Measurements from ENCODE around the gene ZAR1. TPM values are rescaled to one million over a fixed set of nuclear protein-coding genes. Genes with fewer than 3 reads are reported as not detected.
"Not testable (repeated sequence)": the region's sequence is repeated elsewhere in the genome, so short reads cannot be mapped to it uniquely, and the experiment has no call there.

ZAR1 gene
- 0.10 TPM in 1 of 2 replicates, not detected in the other for total RNA-seq (2014; rRNA removed; shearing (Covaris generic))

- DNase-seq, result no peak
- no peak within 1 kb of the TSS for H3K27ac ChIP-seq
- H3K4me3 ChIP-seq, result no peak within 1 kb of the TSS
- no peaks in the 10 kb centered on the region for H3K27me3 ChIP-seq
- no peaks in the 10 kb centered on the region for H3K36me3 ChIP-seq
- no peaks in the 10 kb centered on the region for H3K4me1 ChIP-seq
- H3K9me3 ChIP-seq (replicated peaks), result no peaks in the 10 kb centered on the region
Observed at GRCh38 chr4:48490012-48490679, at the start of gene ZAR1. Gene ZAR1 (plus strand): TSS chr4:48490252. CDS start chr4:48490292, 40 bp downstream.

- H3K9me3 ChIP-seq (replicated peaks); H3K27me3 ChIP-seq; H3K4me1 ChIP-seq; H3K27ac ChIP-seq; DNase-seq; H3K4me3 ChIP-seq; H3K36me3 ChIP-seq: not testable (repeated sequence)
Observed at GRCh38 chr4:48440914-48441313, 49.1 kb upstream of the ZAR1 start.

- Histone ChIP-seq H3K27me3 (no peaks in the 10 kb centered on the region), H3K27ac (no peak overlapping the region), H3K9me3 (replicated peaks) (no peaks in the 10 kb centered on the region), H3K36me3 (no peaks in the 10 kb centered on the region), H3K4me3 (no peak overlapping the region), H3K4me1 (no peaks in the 10 kb centered on the region)
- DNase-seq, result peak in 1 of 2 experiments; percentile 29
Observed at GRCh38 chr4:48445704-48446103, 44.3 kb upstream of the ZAR1 start.

GRCh38 chr4:48446642-48447041 is 43.4 kb upstream of the ZAR1 start:
- H3K9me3 ChIP-seq (replicated peaks), result no peaks in the 10 kb centered on the region
- DNase-seq, result no peak
- H3K27me3 ChIP-seq, result no peaks in the 10 kb centered on the region
- H3K36me3 ChIP-seq, result no peaks in the 10 kb centered on the region
- H3K4me3 ChIP-seq, result no peak overlapping the region
- no peak overlapping the region for H3K27ac ChIP-seq
- no peaks in the 10 kb centered on the region for H3K4me1 ChIP-seq

- H3K27me3 ChIP-seq, result no peaks in the 10 kb centered on the region
- H3K36me3 ChIP-seq, result no peaks in the 10 kb centered on the region
- no peak overlapping the region for H3K4me3 ChIP-seq
- H3K27ac ChIP-seq, result no peak overlapping the region
- no peaks in the 10 kb centered on the region for H3K4me1 ChIP-seq
- H3K9me3 ChIP-seq (replicated peaks), result no peaks in the 10 kb centered on the region
- DNase-seq, result no peak
Observed at GRCh38 chr4:48449151-48449550, 40.9 kb upstream of the ZAR1 start.

GRCh38 chr4:48450740-48451139 is 39.3 kb upstream of the ZAR1 start:
- no peak overlapping the region for H3K27ac ChIP-seq
- no peaks in the 10 kb centered on the region for H3K9me3 ChIP-seq (replicated peaks)
- no peaks in the 10 kb centered on the region for H3K4me1 ChIP-seq
- DNase-seq, result no peak
- no peak overlapping the region for H3K4me3 ChIP-seq
- H3K36me3 ChIP-seq, result no peaks in the 10 kb centered on the region
- H3K27me3 ChIP-seq, result no peaks in the 10 kb centered on the region

GRCh38 chr4:48451656-48452055 is 38.4 kb upstream of the ZAR1 start:
- H3K27ac ChIP-seq; H3K9me3 ChIP-seq (replicated peaks); H3K36me3 ChIP-seq; H3K4me1 ChIP-seq; DNase-seq; H3K27me3 ChIP-seq; H3K4me3 ChIP-seq: not testable (repeated sequence)

- no peak for DNase-seq
- H3K4me3 ChIP-seq, result no peak overlapping the region
- H3K36me3 ChIP-seq, result no peaks in the 10 kb centered on the region
- no peaks in the 10 kb centered on the region for H3K4me1 ChIP-seq
- H3K27ac ChIP-seq, result no peak overlapping the region
- no peaks in the 10 kb centered on the region for H3K27me3 ChIP-seq
- no peaks in the 10 kb centered on the region for H3K9me3 ChIP-seq (replicated peaks)
Observed at GRCh38 chr4:48454591-48454990, 35.5 kb upstream of the ZAR1 start.

- H3K27me3 ChIP-seq, result no peaks in the 10 kb centered on the region
- DNase-seq, result no peak
- no peaks in the 10 kb centered on the region for H3K9me3 ChIP-seq (replicated peaks)
- H3K4me1 ChIP-seq, result no peaks in the 10 kb centered on the region
- no peaks in the 10 kb centered on the region for H3K36me3 ChIP-seq
- no peak overlapping the region for H3K4me3 ChIP-seq
- no peak overlapping the region for H3K27ac ChIP-seq
Observed at GRCh38 chr4:48461000-48461399, 29.1 kb upstream of the ZAR1 start.

- no peaks in the 10 kb centered on the region for H3K4me1 ChIP-seq
- no peak overlapping the region for H3K27ac ChIP-seq
- no peaks in the 10 kb centered on the region for H3K27me3 ChIP-seq
- H3K9me3 ChIP-seq (replicated peaks), result no peaks in the 10 kb centered on the region
- no peak for DNase-seq
- no peak overlapping the region for H3K4me3 ChIP-seq
- H3K36me3 ChIP-seq, result no peaks in the 10 kb centered on the region
Observed at GRCh38 chr4:48462363-48462762, 27.7 kb upstream of the ZAR1 start.

- DNase-seq, result peak; percentile 17 to 27
- H3K27me3 ChIP-seq, result no peaks in the 10 kb centered on the region
- no peaks in the 10 kb centered on the region for H3K9me3 ChIP-seq (replicated peaks)
- H3K4me1 ChIP-seq, result no peaks in the 10 kb centered on the region; the same call in 1 of the 2 replicates
- no peak overlapping the region for H3K4me3 ChIP-seq
- H3K27ac ChIP-seq, result no peak overlapping the region
- H3K36me3 ChIP-seq, result no peaks in the 10 kb centered on the region
Observed at GRCh38 chr4:48467442-48467841, 22.6 kb upstream of the ZAR1 start.

- Histone ChIP-seq H3K27me3 (no peaks in the 10 kb centered on the region), H3K9me3 (replicated peaks) (no peaks in the 10 kb centered on the region), H3K36me3 (no peaks in the 10 kb centered on the region), H3K4me3 (no peak overlapping the region), H3K27ac (no peak overlapping the region), H3K4me1 (no peaks in the 10 kb centered on the region; the same call in 1 of the 2 replicates)
- DNase-seq, result no peak
Observed at GRCh38 chr4:48467891-48468290, 22.2 kb upstream of the ZAR1 start.

GRCh38 chr4:48470137-48470536 is 19.9 kb upstream of the ZAR1 start:
- peaks cover 4% of the 10 kb centered on the region; the same call in 1 of the 2 replicates for H3K4me1 ChIP-seq
- no peak overlapping the region for H3K27ac ChIP-seq

GRCh38 chr4:48470570-48470969 is 19.5 kb upstream of the ZAR1 start:
- Histone ChIP-seq H3K4me3 (no peak overlapping the region), H3K4me1 (peaks cover 5% of the 10 kb centered on the region; the same call in 1 of the 2 replicates), H3K27ac (no peak overlapping the region), H3K27me3 (no peaks in the 10 kb centered on the region), H3K36me3 (no peaks in the 10 kb centered on the region), H3K9me3 (replicated peaks) (no peaks in the 10 kb centered on the region)
- DNase-seq, result no peak

More at GRCh38 chr4:48470137-48470536, 19.9 kb upstream of the ZAR1 start:
- Histone ChIP-seq H3K4me3 (no peak overlapping the region), H3K9me3 (replicated peaks) (no peaks in the 10 kb centered on the region), H3K27me3 (no peaks in the 10 kb centered on the region), H3K36me3 (no peaks in the 10 kb centered on the region)
- no peak for DNase-seq

GRCh38 chr4:48472794-48473193 is 17.3 kb upstream of the ZAR1 start:
- no peak overlapping the region for H3K27ac ChIP-seq
- no peaks in the 10 kb centered on the region; the same call in 1 of the 2 replicates for H3K9me3 ChIP-seq (replicated peaks)
- H3K36me3 ChIP-seq, result no peaks in the 10 kb centered on the region
- H3K4me1 ChIP-seq, result peaks cover 5% of the 10 kb centered on the region; the same call in 1 of the 2 replicates
- DNase-seq, result no peak
- H3K27me3 ChIP-seq, result no peaks in the 10 kb centered on the region
- no peak overlapping the region for H3K4me3 ChIP-seq

- no peaks in the 10 kb centered on the region; the same call in 1 of the 2 replicates for H3K9me3 ChIP-seq (replicated peaks)
- peaks cover 5% of the 10 kb centered on the region; the same call in 1 of the 2 replicates for H3K4me1 ChIP-seq
- H3K27me3 ChIP-seq, result no peaks in the 10 kb centered on the region
- H3K4me3 ChIP-seq, result no peak overlapping the region
- no peaks in the 10 kb centered on the region for H3K36me3 ChIP-seq
- DNase-seq, result no peak
- H3K27ac ChIP-seq, result no peak overlapping the region
Observed at GRCh38 chr4:48475770-48476169, 14.3 kb upstream of the ZAR1 start.

All from SJCRH30 (cell line).